Amniotic stem cell (primary cell): ENCODE data around the gene IFNA1.
"Not testable (repeated sequence)": the region's sequence is repeated elsewhere in the genome, so short reads cannot be mapped to it uniquely, and the experiment has no call there.

Experiments
- DNase-seq: peaks from one replicate; lab custom pipeline; 2025; lab: John Stamatoyannopoulos, UW

IFNA1 gene

DNA sequence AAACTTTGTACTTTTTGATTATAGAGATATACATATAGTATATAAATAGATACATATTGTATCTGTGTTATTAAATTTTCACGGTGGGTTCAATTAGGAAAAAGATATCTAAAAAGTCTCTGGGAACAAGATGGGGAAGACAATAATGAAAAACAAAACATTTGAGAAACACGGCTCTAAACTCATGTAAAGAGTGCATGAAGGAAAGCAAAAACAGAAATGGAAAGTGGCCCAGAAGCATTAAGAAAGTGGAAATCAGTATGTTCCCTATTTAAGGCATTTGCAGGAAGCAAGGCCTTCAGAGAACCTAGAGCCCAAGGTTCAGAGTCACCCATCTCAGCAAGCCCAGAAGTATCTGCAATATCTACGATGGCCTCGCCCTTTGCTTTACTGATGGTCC, at the start of gene IFNA1:
Gene IFNA1, plus strand, starts transcription at position 301 of the 400 bp plus-strand sequence. Its CDS starts 69 bp downstream, at position 370.
- no peak for DNase-seq

DNA sequence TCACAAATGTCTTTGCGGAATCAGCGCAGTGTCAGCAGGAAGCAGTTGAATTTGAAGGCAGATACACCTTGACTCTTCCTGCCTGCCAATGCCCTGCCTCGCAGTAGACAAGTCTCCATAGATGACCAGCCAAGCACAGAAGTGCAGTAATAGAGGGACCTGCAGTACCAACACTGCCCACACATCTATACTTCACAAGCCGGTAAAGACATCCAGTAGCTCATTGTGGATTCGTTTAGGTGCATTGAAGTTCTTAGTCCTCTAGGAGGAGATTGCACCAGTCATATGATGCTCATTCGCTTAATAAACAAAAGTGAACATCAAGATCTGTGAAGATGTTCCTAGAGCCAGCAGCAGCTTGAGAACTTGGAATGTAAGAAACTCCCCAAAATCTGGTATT, 48.0 kb upstream of the IFNA1 start:
- no peak for DNase-seq

DNA sequence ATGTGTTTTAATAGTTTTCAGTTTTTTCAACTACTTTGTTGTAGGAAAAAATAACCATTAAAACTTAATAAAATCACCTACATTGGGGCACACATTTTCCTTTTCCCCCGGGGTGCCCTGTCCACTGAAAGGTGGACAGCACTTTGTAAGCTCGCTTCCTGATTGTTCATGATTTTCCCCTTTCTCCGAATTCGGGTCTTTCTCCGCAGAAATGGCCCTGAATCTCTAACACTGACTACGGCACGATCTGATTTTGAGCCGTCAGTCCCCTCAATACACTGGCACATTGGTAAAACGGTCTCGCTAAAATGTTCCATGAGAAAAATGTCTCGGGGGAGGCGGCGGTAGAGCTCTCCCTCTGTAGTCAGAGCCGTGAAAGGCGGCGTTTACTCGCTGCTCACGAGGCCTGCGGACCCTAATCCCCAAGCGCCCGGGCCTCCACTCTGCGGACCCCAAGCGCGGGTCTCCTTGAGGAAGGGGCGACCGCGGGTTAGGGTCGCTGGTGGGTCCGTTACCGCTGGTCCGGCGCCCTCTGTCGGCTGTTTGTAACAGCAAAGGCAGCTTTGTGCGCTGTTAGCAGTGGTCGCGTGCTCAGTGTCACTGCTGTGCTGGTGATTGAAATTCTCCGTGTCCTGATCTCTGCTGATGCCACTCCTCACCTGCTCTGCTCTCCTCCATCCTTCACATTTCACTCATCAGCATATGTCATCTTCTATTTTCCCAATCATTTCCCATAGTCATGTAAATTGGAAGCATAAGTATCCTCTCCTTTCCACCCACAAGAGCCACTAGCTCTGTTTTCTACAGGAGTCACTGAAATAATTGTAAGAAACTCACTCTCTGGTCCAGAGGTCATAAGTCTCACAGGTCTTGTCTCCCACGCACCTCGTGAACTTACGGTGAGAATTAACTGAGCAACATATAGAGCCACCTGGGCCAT, 44.2 kb upstream of the IFNA1 start:
- DNase-seq: peak; percentile 2

DNA sequence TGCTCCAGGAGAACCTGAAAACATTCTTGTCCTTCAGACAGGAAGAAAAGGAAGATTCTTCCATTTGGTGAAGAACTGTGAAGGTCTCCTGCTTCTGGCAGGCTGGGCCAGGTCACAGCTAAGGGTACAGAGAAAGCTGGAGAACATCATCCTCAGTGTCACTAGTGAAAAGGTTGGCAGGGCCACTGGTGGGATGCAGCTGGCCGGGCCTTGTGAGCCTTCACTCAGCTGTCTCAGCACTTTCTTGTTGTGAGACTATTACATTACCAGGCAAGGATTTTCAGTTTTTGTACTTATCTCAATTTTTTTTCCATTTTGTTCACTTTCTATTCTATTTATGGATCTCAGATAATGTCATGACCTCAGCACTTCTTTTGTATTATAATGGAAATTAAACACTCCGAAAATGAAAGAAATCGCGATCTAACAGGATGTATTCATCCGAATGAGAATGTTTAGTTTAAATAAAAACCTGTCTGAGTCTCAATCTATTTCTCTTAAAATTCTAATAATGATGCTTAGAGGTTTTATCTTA, 41.2 kb upstream of the IFNA1 start:
- no peak for DNase-seq

DNA sequence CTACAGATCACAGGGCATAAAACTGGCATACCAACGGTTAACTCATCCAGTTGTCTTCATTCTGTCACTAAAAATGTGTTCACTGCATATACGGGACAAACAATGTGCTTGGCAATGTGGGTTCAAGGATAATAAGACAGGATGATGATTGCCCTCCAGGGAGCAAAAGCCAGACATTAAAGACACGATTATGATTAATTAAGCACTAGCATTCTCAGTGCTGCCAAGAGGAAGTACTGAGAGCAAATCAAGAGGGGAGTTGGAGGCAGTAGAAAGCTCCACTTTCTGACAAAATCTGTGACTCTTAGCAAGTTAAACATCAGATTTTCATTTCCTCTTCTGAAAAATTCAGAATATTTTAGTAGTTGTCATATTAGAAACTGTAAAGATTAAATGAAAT, 40.3 kb upstream of the IFNA1 start:
- no peak for DNase-seq

DNA sequence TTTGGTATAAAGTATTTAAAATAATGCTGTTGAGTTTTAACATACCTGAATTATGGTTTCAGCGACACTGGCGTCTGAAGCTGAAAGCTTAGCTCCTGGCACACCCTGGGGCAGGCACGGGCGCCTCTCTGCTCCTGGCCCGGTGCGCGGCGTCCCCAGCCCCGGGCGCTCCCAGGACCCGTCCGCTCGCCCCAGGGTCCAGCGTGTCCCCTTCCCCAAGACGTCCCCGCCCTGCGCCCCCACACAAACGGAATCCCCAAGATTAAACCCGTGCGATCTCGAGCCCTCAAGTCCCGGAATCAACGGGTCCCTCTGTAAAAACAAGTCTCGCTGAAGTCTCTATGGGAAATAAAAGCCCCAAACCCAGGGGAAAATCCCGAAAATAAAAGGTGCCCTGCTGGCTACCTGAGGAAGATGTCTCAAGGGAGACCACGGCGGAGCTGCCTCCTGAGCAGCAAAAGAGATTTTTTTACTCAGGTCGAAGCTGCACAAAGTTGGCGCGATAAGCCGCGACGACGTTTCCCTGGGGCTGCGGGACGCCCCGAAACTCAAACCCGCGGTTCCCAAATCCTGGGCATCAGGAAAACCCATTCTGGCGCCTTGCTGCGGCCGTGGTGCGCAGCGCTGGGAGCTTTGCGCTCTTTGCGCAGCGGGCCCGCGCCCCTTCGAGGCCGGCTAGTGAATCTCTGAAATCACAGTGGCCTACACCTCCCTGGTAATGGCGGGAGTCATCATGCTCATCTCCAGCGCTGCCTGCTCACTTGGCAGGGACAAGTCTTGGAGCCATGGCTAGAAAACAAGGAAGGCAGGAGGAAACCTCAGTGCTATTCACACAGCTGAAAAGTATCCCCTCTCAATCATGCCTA, 37.6 kb upstream of the IFNA1 start:
- no peak for DNase-seq

DNA sequence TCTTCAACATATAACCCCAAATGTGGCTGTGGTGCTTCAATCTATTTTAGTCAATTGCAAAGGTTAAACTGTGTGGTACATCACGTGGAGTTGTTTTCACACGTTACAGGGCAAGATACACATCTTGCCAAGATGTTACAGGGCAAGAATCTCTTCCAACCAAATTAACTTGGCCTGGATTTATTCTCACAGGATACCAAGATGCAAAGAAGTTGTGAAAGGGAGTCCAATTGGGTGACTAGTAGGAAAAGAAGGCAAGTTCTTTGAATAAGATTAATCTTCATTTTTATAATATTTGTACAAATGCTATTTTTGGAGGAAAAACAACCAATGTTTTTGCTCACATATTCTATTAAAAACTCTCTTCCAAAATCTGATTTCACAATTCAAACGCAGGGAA, 36.1 kb upstream of the IFNA1 start:
- DNase-seq: no peak

DNA sequence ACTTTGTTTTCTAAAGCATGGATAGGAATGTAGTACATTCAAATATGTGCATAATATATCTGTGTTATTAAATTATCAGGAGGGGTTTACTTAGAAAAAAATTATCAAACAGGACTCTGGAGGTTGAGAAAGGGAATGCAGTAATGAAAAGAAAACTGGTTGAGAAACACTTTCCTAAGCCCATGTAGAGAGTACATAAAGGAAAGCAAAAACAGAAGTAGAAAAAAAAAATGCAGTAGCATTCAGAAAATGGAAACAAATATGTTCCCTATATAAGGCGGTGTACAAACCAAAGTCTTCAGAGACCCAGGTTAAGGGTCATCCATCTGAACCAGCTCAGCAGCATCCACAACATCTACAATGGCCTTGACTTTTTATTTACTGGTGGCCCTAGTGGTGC, 31.4 kb upstream of the IFNA1 start, which contains the start of gene IFNA8:
Gene IFNA8, plus strand, starts transcription at position 301 of the 400 bp plus-strand sequence. Its CDS starts 60 bp downstream, at position 361.
- DNase-seq: no peak

DNA sequence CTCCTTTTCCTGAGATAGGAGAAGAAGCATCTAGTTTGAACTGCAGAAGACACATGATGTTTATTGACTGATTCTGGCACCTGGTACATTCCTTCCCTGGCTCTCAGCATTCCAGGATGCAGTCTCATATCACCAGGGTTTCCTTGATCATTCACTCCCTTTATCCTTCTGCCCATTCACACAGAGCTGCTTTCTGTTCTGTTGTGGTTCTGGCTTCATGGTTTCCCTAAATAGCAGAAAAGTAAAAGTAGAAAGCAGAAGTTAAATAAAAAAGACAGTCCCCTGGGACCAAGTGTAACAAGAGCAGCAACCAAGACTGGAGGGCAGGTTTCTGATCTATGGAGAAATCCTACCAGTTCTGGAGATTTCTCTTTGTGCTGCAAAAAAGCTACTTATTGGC, 28.1 kb upstream of the IFNA1 start:
- no peak for DNase-seq

DNA sequence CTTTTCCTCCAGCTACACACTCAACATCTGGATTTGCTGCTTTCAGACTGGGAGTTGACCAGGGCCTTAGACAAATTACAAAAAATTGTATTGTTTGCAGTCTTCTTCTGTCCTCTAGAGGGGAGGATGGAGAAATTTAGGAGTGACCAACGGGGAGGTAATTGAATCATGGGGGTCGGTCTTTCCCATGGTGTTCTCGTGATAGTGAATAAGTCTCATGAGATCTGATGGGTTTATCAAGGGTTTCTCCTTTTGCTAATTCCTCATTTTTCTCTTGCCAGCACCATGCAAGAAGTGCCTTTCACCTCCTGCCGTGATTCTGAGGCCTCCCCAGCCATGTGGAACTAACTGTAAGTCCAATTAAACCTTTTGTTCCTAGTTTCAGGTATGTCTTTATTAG, 27.1 kb upstream of the IFNA1 start:
- DNase-seq: no peak

DNA sequence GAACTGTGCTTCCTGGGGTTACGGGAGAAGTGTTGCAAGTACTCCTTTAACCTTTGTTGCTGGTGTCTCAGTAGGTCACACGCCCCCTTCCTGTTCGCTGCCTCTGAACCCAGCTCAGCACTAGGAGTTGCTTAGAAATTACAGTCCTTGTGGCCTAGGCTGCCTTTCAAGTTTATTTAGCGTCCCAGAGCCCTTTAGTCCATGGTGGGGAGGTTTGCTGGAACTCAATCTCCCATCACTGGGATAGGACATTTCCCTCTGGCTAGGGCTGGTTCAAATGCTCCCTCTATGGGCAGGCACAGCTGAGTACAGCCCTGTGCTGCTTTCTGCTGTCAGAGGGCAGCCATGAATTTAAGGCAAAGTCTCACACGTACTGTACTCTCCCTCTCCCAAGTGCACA, 26.6 kb upstream of the IFNA1 start:
- DNase-seq: no peak

DNA sequence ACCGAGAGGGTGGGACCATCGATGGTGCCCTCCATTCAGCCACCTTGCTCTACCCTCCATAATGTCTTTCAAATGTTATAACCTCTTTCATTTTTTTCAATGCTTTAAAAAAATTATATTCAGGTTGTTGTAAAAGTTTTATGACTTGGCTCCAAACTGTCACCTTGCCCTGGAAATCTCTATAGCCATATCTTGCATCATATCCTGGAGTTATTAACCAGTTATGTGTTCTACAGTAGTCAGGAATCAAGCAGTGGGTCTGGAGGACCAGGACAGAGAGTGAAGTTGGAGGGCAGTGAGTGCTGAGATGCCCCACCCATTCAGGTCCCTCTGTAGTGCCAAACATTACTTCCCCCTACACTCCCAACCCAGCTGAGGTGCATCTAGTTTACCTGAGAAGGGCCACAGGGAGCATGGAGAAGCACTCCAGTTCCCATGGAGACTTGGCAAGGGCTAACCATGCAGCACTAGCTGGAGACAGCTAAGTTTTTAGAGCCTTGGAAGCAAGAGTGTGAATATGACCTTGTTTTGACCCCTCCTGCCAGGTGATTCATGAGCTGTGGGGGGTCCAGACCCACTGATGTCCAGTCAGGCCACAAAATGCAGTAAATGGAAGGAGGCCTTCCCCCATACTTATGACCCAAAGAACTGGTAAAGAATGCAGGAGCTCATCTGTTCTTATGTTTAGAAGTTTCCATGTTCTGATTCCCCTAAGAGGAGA, 25.9 kb upstream of the IFNA1 start:
- no peak for DNase-seq

DNA sequence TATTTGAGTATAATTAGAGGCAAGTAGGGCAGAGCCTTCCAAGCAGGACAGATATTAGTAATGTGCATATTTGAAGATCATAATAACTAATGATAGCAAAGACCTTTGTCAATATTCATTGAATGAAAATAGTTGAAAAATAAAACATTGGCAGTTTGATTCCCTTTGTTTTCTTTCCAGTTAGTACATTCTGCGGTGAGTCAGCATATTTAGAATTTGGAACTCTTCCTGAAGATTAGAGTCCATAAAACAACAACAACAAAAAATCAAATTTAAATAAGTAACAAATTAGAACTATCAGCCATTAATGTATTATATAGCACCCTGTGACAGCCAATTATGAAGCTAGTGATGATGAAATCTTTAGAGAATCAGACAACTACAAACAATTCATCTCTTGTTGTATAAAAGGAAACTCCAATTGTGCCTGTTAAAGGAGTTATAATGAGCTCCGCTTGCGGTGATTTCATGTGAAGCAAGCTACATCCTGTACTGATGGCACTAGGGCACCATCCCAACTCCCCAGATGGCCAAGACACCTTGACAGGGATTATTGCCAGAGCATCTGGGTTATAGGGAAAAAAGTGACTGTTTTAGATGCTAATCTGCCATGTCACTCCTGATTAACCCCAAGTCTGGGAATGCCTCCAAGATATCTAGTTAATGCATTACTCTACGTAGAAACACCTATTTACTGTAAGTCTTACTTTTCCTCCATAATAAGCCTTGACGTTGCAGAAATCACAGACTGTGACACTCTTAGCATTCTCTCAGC, 24.6 kb upstream of the IFNA1 start:
- DNase-seq: no peak

DNA sequence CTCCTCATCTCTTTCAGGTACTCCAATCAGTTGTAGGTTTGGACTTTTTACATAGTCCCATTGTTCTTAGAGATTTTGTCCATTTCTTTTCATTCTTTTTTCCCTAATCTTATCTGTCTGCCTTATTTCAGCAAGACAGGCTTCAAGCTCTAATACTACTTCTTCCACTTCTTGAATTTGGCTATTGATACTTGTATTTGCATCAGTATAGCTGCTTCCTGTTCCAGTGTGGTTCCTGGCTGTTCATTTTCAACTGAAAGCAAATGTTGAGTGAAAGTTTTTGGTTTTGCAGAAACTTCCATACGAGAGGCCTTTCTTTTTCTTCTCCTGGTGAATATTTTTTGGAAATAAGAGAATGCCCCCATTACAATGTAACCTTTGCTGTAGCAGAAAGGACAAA, 12.0 kb upstream of the IFNA1 start:
- no peak for DNase-seq

DNA sequence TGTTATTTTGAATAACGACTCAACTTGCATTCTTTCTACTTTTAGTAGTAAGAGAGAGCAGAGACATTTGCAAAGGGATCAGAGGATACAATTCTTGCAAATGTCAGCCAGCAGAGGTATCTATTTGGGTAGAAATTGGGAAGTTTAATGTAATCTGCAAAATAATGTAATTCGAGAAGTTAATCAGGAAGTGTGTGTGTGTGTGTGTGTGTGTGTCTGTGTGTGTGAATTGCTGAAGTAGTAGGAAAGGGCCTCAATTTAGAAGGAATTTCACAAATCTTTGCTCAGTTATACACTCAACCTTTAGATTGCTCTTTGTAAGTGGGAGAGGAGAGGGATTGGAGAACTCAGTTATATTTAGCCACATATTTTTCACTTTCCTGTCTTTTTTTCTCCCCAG, 11.0 kb upstream of the IFNA1 start:
- DNase-seq: no peak

DNA sequence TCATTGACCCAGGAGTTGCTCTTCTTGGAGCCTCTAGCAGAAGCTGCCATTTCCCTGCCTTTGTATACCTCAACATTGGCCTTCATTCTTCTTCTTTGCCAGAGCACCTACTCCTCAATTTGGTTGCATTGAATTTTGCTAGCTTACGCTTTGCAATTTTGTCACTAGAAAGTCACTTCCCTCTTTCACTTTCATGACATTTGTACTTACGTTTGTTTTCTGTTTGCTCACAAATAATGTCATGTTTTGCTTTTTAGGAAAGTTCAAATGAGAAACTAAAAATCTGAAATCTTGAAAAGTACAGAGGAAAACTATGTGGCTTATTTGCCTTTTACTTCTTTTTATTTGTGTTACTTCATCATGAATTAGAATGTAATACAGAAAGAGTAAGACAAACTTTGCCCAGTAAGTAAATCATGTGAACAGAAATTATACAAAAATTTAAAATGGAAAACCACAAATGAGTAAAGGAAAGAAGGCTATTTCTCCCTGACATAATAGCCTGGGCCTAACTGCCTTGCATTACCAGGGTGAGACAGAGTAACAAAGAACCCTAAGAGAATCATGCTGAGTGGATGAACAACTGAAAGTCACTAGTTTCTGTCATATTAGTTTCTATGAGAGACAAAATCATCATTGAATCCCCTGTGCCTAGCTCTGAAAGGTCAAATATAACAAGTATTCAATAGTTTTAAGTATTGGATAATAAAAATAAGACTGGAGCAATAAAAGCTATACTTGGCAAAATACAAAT, 7.4 kb upstream of the IFNA1 start:
- DNase-seq: no peak

DNA sequence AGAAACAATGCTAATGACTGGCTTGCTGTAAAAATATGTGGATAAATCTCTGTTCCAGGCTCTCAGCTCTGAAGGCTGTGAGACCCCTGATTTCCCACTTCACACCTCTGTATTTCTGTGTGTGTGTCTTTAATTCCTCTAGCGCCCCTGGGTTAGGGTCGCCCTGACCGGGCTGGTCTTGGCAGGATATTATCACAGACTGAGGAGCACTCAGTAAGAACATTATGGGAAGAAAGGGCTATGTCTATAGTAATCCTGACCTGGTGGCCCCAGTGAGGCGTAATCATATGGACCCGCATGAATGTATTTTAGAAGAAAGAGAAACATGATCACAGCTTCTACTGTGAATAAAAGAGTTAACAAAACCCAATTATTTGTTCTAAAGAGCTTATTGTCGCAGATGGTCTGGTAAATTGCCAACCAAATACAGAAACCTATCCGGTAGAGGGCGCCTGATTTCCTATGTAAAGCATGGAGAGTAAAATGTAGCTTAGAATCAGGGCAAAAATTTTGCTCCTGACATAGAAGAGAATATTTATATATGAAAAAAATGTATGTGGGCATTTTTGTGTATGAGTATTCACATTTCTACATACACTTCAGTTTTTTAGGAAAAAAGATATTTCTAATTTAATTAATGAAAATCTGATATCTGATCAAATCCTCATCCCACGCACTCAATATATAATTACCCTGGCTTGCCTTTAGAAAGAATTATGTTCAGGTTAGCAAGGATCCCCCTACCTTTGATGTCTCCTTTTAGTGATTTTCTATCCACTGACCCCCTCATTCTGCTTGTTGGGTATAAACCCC, 5.8 kb upstream of the IFNA1 start:
- DNase-seq: peak; percentile 45

DNA sequence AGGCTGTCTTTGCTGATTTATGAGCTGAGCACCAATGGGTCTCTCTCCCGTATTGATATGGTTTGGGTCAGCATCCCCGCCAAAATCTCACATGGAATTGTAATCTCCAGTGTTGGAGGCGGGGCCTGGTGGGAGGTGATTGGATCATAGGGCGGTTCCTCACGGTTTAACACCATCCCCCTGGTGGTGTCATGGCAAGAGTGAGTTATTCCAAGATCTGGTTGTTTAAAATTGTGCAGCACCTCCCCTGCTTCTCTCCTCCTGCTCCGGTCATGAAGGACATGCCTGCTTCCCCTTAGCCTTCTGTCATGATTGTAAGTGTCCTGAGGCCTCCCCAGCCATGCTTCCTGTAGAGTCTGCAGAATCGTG, 5.2 kb upstream of the IFNA1 start:
- DNase-seq: not testable (repeated sequence)

DNA sequence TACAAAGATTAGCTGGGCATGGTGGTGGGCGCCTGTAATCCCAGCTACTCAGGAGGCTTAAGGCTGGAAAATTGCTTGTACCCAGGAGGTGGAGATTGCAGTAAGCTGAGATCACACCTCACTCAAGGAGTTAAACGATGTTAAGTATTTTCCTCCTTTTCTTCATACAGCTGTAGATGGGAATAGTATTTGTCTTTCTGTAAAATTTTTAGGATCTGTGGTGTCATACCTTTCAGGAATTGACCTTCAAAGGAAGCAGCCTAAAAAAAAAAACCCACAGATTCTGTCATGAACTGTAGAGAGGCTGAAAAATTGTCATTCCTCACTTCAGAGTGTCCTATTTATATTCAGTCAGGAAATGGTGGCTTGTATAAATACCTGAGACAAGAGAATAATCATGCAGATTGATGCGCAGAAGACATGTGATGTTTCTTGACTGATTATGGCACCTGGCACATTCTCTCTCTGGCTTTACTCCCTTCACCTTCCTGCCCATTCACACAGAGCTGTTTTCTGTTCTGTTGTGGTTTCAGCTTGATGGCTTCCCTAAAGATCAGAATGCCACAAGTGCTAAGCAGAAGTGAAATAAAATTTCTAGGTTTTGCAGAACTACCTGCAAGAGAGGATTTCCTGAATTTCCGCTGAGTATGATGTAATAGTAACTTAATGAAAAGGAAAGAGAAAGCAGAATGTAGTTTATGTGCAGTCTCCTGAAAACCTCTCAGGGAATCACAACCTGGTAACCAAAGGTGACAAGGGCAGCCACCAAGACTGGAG, 3.8 kb downstream of the IFNA1 start:
- no peak for DNase-seq
